IMR-90 (cell line): Measurements from ENCODE around the gene TJAP1. TPM values are rescaled to one million over a fixed set of nuclear protein-coding genes. Genes with fewer than 3 reads are reported as not detected.
A peak's percentile ranks its signal among the peaks of the same experiment; 100 is the strongest.

Experiments
- ATAC-seq: fragments of 200-7000 bp; cut with Tn5 transposase; 2 replicates; pipeline ENCODE4 v1.9.1; 2020; ENCODE audit warnings: low read depth, mild to moderate bottlenecking, moderate library complexity
- BruUV-seq: library from RNA; stranded (reverse); fragments of 400-500 nt; replicated peaks from 2 replicates; lab custom pipeline; 2021; lab: Mats Ljungman, UMichigan
- CTCF ChIA-PET: fragments of 300-600 bp; formaldehyde crosslinking; extraction: SDS; loops from one replicate; lab custom pipeline; 2021; ENCODE audit warnings: antibody characterized with exemption; lab: Yijun Ruan, JAX
- POLR2A ChIA-PET: fragments of 300-600 bp; sonication (Branson Sonifier 250); formaldehyde crosslinking; loops from one replicate; lab custom pipeline; 2022; ENCODE audit warnings: antibody characterized with exemption; ENCODE audit not compliant: unreplicated experiment; lab: Charles Lee
- DNase-seq: peaks from one replicate; pipeline ENCODE4 v3.0.0; 2013
- H2AFZ ChIP-seq: replicated peaks from 2 replicates; pipeline ENCODE3; 2013; ENCODE audit warnings: low read length, mild to moderate bottlenecking; ENCODE audit not compliant: poor library complexity
- H2AK5ac ChIP-seq: 2 replicates; pipeline ENCODE4 v1.6.1; 2013; ENCODE audit warnings: low read depth, low read length, inconsistent platforms
- H2AK9ac ChIP-seq: replicated peaks from 2 replicates; pipeline ENCODE3; 2013; ENCODE audit warnings: mild to moderate bottlenecking, low read depth, low read length, moderate library complexity; ENCODE audit not compliant: poor library complexity
- H2BK120ac ChIP-seq: 2 replicates; pipeline ENCODE4 v1.6.1; 2013; ENCODE audit warnings: low read depth, low read length, inconsistent platforms
- H2BK15ac ChIP-seq: 3 replicates; pipeline ENCODE4 v1.6.1; 2013; ENCODE audit warnings: low read depth, low read length, inconsistent platforms
- H2BK20ac ChIP-seq: 2 replicates; pipeline ENCODE4 v1.6.1; 2013; ENCODE audit warnings: low read depth, mild to moderate bottlenecking, inconsistent platforms, low read length, moderate library complexity
- H2BK5ac ChIP-seq: 2 replicates; pipeline ENCODE4 v1.6.1; 2013; ENCODE audit warnings: mild to moderate bottlenecking, low read depth, low read length, inconsistent platforms; ENCODE audit not compliant: poor library complexity, severe bottlenecking
- H3K14ac ChIP-seq: replicated peaks from 2 replicates; pipeline ENCODE4 v1.6.1; 2013; ENCODE audit warnings: low read depth, low read length, inconsistent platforms
- H3K18ac ChIP-seq: 2 replicates; pipeline ENCODE4 v1.6.1; 2013; ENCODE audit warnings: low read depth, low read length, control low read depth
- H3K23ac ChIP-seq: 2 replicates; pipeline ENCODE4 v1.6.1; 2013; ENCODE audit warnings: low read depth, low read length, inconsistent platforms
- H3K27ac ChIP-seq: 2 replicates; pipeline ENCODE4 v1.5.1; 2013; ENCODE audit warnings: mild to moderate bottlenecking, control low read depth, low read length; ENCODE audit not compliant: insufficient read depth
- H3K27me3 ChIP-seq: 2 replicates; pipeline ENCODE4 v1.6.1; 2013; ENCODE audit warnings: low read length; ENCODE audit not compliant: control insufficient read depth, insufficient read depth
- H3K36me3 ChIP-seq: 2 replicates; pipeline ENCODE4 v1.6.1; 2013; ENCODE audit warnings: low read length, mixed read lengths; ENCODE audit not compliant: control insufficient read depth, insufficient read depth
- H3K4ac ChIP-seq: 2 replicates; pipeline ENCODE4 v1.6.1; 2013; ENCODE audit warnings: low read depth, low read length, inconsistent platforms
- H3K4me1 ChIP-seq: 2 replicates; pipeline ENCODE4 v1.6.1; 2013; ENCODE audit warnings: low read length, mixed read lengths; ENCODE audit not compliant: control insufficient read depth, insufficient read depth
- H3K4me2 ChIP-seq: 2 replicates; pipeline ENCODE4 v1.6.1; 2013; ENCODE audit warnings: low read depth, mild to moderate bottlenecking, control low read depth, low read length, moderate library complexity
- H3K4me3 ChIP-seq: 2 replicates; pipeline ENCODE4 v1.5.1; 2013; ENCODE audit warnings: low read depth, mild to moderate bottlenecking, control low read depth, low read length, moderate library complexity; ENCODE audit not compliant: insufficient read depth
- H3K56ac ChIP-seq: 2 replicates; pipeline ENCODE4 v1.6.1; 2013; ENCODE audit warnings: low read length, inconsistent platforms; ENCODE audit not compliant: insufficient read depth; ENCODE audit errors: extremely low read depth
- H3K79me1 ChIP-seq, 2 experiments: 2 replicates each; pipeline ENCODE4 v1.6.1; 2013; ENCODE audit warnings: low read length in 2 of 2, inconsistent platforms in 1 of 2, low read depth in 1 of 2
- H3K9ac ChIP-seq: 2 replicates; pipeline ENCODE4 v1.6.1; 2013; ENCODE audit warnings: low read depth, low read length, control low read depth
- H3K9me1 ChIP-seq: 2 replicates; pipeline ENCODE4 v1.6.1; 2013; ENCODE audit warnings: low read length, inconsistent platforms; ENCODE audit not compliant: insufficient read depth
- H3K9me3 ChIP-seq: 2 replicates; pipeline ENCODE4 v1.6.1; 2013; ENCODE audit warnings: low read length; ENCODE audit not compliant: control insufficient read depth, insufficient read depth
- H4K20me1 ChIP-seq: 2 replicates; pipeline ENCODE4 v1.6.1; 2013; ENCODE audit warnings: low read length, inconsistent platforms; ENCODE audit not compliant: insufficient read depth
- H4K5ac ChIP-seq: 2 replicates; pipeline ENCODE4 v1.6.1; 2013; ENCODE audit warnings: mild to moderate bottlenecking, low read depth, low read length, control low read depth
- H4K8ac ChIP-seq, 2 experiments: 2 replicates each; pipeline ENCODE4 v1.6.1; 2013; ENCODE audit warnings: low read depth in 2 of 2, low read length in 2 of 2, control low read depth in 1 of 2, inconsistent platforms in 1 of 2
- H4K91ac ChIP-seq: 2 replicates; pipeline ENCODE4 v1.6.1; 2013; ENCODE audit warnings: low read depth, low read length, inconsistent platforms; ENCODE audit not compliant: insufficient read depth
- BHLHE40 ChIP-seq: fragments of 150-350 bp; IDR thresholded peaks from 2 replicates; pipeline ENCODE4 v1.6.1; 2016; ENCODE audit warnings: mild to moderate bottlenecking, low read depth, low read length
- NFE2L2 ChIP-seq: fragments of 150-350 bp; IDR thresholded peaks from 2 replicates; pipeline ENCODE4 v1.6.1; 2016; ENCODE audit warnings: low read depth, mild to moderate bottlenecking, low read length
- RCOR1 ChIP-seq: IDR thresholded peaks from 2 replicates; pipeline ENCODE4 v1.6.1; 2012; ENCODE audit warnings: mild to moderate bottlenecking, low read length, improper control_type of control experiment; ENCODE audit not compliant: insufficient replicate concordance
- RFX5 ChIP-seq: IDR thresholded peaks from 2 replicates; pipeline ENCODE4 v1.8.0; 2012; ENCODE audit warnings: low read depth, mild to moderate bottlenecking, low read length, moderate library complexity
- USF2 ChIP-seq: fragments of 150-350 bp; IDR thresholded peaks from 2 replicates; pipeline ENCODE4 v1.6.1; 2017; ENCODE audit warnings: mild to moderate bottlenecking, antibody characterized with exemption, low read length, low read depth
- WGBS, 2 experiments: methylation state at CpG; one replicate each; pipeline versions ENCODE4 v1.1.5 to v1.1.7; 2013; ENCODE audit warnings: missing lambda C conversion rate in 2 of 2; ENCODE audit not compliant: insufficient read length in 1 of 2; ENCODE audit errors: extremely low coverage in 2 of 2; 5-methylcytosine and 5-hydroxymethylcytosine counted together
- dilution Hi-C: fragments of 300-500 bp; cut with HindIII; formaldehyde crosslinking; loops from one replicate; pipeline ENCODE4 v1.14.3; 2018; ENCODE audit warnings: low sequenced_read_pairs; ENCODE audit not compliant: unreplicated experiment
- in situ Hi-C: fragments of 300-500 bp; cut with MboI; formaldehyde crosslinking; loops from 3 replicates; pipeline ENCODE4 v1.14.3; 2019; ENCODE audit warnings: low sequenced_read_pairs, inconsistent platforms, mixed read lengths
- intact Hi-C: fragments of 100-400 bp; cut with micrococcal nuclease; formaldehyde crosslinking; loops from 2 replicates; pipeline ENCODE4 v1.10.0; 2022
- polyA plus RNA-seq, 3 experiments: library from polyadenylated mRNA; depleted of rRNA; stranded (reverse); fragments of >200 nt; gene quantifications; 2 replicates each; pipeline ENCODE4 v1.2.3, GENCODE V29; 2012; ENCODE audit warnings: low replicate concordance in 1 of 3
- total RNA-seq: library from RNA; depleted of rRNA; stranded (reverse); fragments of >200 nt; gene quantifications from 2 replicates; pipeline ENCODE4 v1.2.3, GENCODE V29; 2012

TJAP1 gene
- total and polyA plus RNA-seq, 2 of the 4 experiments (the other 2 are of a cell fraction) = 12.2 to 34.2 TPM

GRCh38 chr6:43493230-43493629 is 15.9 kb downstream of the TJAP1 start:
- Histone ChIP-seq H3K23ac (peak overlapping the region; percentile 62; the same call in 1 of the 2 replicates), H4K8ac (no peak overlapping the region), H3K4me3 (no peak overlapping the region), H2AK9ac (no peak overlapping the region), H3K27ac (no peak overlapping the region), H4K5ac (no peak overlapping the region), H3K4me2 (no peak overlapping the region), H2BK5ac (peak overlapping the region; percentile 5), H3K9me3 (no peaks in the 10 kb centered on the region), H3K4me1 (peaks cover 46% of the 10 kb centered on the region), H3K79me1 (peaks cover 32 to 82% of the 10 kb centered on the region in 2 experiments), H4K91ac (peak overlapping the region; percentile 44), H3K18ac (no peak overlapping the region), H3K9me1 (peaks cover 47% of the 10 kb centered on the region), H3K27me3 (no peaks in the 10 kb centered on the region), H2AFZ (no peak overlapping the region), H3K56ac (no peak overlapping the region), H3K14ac (peak overlapping the region; percentile 21; the same call in 1 of the 2 replicates), H3K9ac (no peak overlapping the region), H2AK5ac (peak overlapping the region; percentile 92), H2BK20ac (peak overlapping the region; percentile 37; the same call in 1 of the 2 replicates), H4K20me1 (peaks cover 31% of the 10 kb centered on the region; the same call in 1 of the 2 replicates), H3K4ac (peak overlapping the region; percentile 47; the same call in 1 of the 2 replicates), H2BK15ac (0 out of 3 replicates have a peak overlapping the region, but pooled peaks have one; percentile 2), H2BK120ac (no peak overlapping the region; the same call in 1 of the 2 replicates), H3K36me3 (no peaks in the 10 kb centered on the region; the same call in 1 of the 2 replicates)
- BruUV-seq = no TSS peak
- POLR2A ChIA-PET = interaction anchor here (1.0 kb wide), 1 partner anchor 15 kb away, joined by 3 read pairs; no protein-coding TSS in a partner anchor
- CTCF ChIA-PET = no interaction called here
- TF ChIP-seq RCOR1 (no peak), RFX5 (no peak), NFE2L2 (no peak), USF2 (no peak), BHLHE40 (no peak)
- intact Hi-C loops (no loop called here), dilution Hi-C loops (no loop called here), in situ Hi-C loops (loop anchor here (5.0 to 10.0 kb wide), 2 partner anchors 48 to 236 kb away; no protein-coding TSS in a partner anchor)
- ATAC-seq (no peak), DNase-seq (no peak)
- WGBS, 2 experiments = no CpG with 5 or more reads among the region's 2 CpGs
